IMR-90 (cell line): Measurements from ENCODE around the gene FBXL13. TPM values are rescaled to one million over a fixed set of nuclear protein-coding genes. Genes with fewer than 3 reads are reported as not detected.

Source experiments
- ATAC-seq: fragments of 200-7000 bp; cut with Tn5 transposase; 2 replicates; pipeline ENCODE4 v1.9.1; 2020; ENCODE audit warnings: low read depth, mild to moderate bottlenecking, moderate library complexity
- BruUV-seq: library from RNA; stranded (reverse); fragments of 400-500 nt; replicated peaks from 2 replicates; lab custom pipeline; 2021; lab: Mats Ljungman, UMichigan
- CTCF ChIA-PET: fragments of 300-600 bp; formaldehyde crosslinking; extraction: SDS; loops from one replicate; lab custom pipeline; 2021; ENCODE audit warnings: antibody characterized with exemption; lab: Yijun Ruan, JAX
- POLR2A ChIA-PET: fragments of 300-600 bp; sonication (Branson Sonifier 250); formaldehyde crosslinking; loops from one replicate; lab custom pipeline; 2022; ENCODE audit warnings: antibody characterized with exemption; ENCODE audit not compliant: unreplicated experiment; lab: Charles Lee
- DNase-seq: peaks from one replicate; pipeline ENCODE4 v3.0.0; 2013
- H2AFZ ChIP-seq: replicated peaks from 2 replicates; pipeline ENCODE3; 2013; ENCODE audit warnings: low read length, mild to moderate bottlenecking; ENCODE audit not compliant: poor library complexity
- H2AK5ac ChIP-seq: 2 replicates; pipeline ENCODE4 v1.6.1; 2013; ENCODE audit warnings: low read depth, low read length, inconsistent platforms
- H2AK9ac ChIP-seq: replicated peaks from 2 replicates; pipeline ENCODE3; 2013; ENCODE audit warnings: mild to moderate bottlenecking, low read depth, low read length, moderate library complexity; ENCODE audit not compliant: poor library complexity
- H2BK120ac ChIP-seq: 2 replicates; pipeline ENCODE4 v1.6.1; 2013; ENCODE audit warnings: low read depth, low read length, inconsistent platforms
- H2BK15ac ChIP-seq: 3 replicates; pipeline ENCODE4 v1.6.1; 2013; ENCODE audit warnings: low read depth, low read length, inconsistent platforms
- H2BK20ac ChIP-seq: 2 replicates; pipeline ENCODE4 v1.6.1; 2013; ENCODE audit warnings: low read depth, mild to moderate bottlenecking, inconsistent platforms, low read length, moderate library complexity
- H2BK5ac ChIP-seq: 2 replicates; pipeline ENCODE4 v1.6.1; 2013; ENCODE audit warnings: mild to moderate bottlenecking, low read depth, low read length, inconsistent platforms; ENCODE audit not compliant: poor library complexity, severe bottlenecking
- H3K14ac ChIP-seq: replicated peaks from 2 replicates; pipeline ENCODE4 v1.6.1; 2013; ENCODE audit warnings: low read depth, low read length, inconsistent platforms
- H3K18ac ChIP-seq: 2 replicates; pipeline ENCODE4 v1.6.1; 2013; ENCODE audit warnings: low read depth, low read length, control low read depth
- H3K23ac ChIP-seq: 2 replicates; pipeline ENCODE4 v1.6.1; 2013; ENCODE audit warnings: low read depth, low read length, inconsistent platforms
- H3K27ac ChIP-seq: 2 replicates; pipeline ENCODE4 v1.5.1; 2013; ENCODE audit warnings: mild to moderate bottlenecking, control low read depth, low read length; ENCODE audit not compliant: insufficient read depth
- H3K27me3 ChIP-seq: 2 replicates; pipeline ENCODE4 v1.6.1; 2013; ENCODE audit warnings: low read length; ENCODE audit not compliant: control insufficient read depth, insufficient read depth
- H3K36me3 ChIP-seq: 2 replicates; pipeline ENCODE4 v1.6.1; 2013; ENCODE audit warnings: low read length, mixed read lengths; ENCODE audit not compliant: control insufficient read depth, insufficient read depth
- H3K4ac ChIP-seq: 2 replicates; pipeline ENCODE4 v1.6.1; 2013; ENCODE audit warnings: low read depth, low read length, inconsistent platforms
- H3K4me1 ChIP-seq: 2 replicates; pipeline ENCODE4 v1.6.1; 2013; ENCODE audit warnings: low read length, mixed read lengths; ENCODE audit not compliant: control insufficient read depth, insufficient read depth
- H3K4me2 ChIP-seq: 2 replicates; pipeline ENCODE4 v1.6.1; 2013; ENCODE audit warnings: low read depth, mild to moderate bottlenecking, control low read depth, low read length, moderate library complexity
- H3K4me3 ChIP-seq: 2 replicates; pipeline ENCODE4 v1.5.1; 2013; ENCODE audit warnings: low read depth, mild to moderate bottlenecking, control low read depth, low read length, moderate library complexity; ENCODE audit not compliant: insufficient read depth
- H3K56ac ChIP-seq: 2 replicates; pipeline ENCODE4 v1.6.1; 2013; ENCODE audit warnings: low read length, inconsistent platforms; ENCODE audit not compliant: insufficient read depth; ENCODE audit errors: extremely low read depth
- H3K79me1 ChIP-seq, 2 experiments: 2 replicates each; pipeline ENCODE4 v1.6.1; 2013; ENCODE audit warnings: low read length in 2 of 2, inconsistent platforms in 1 of 2, low read depth in 1 of 2
- H3K9ac ChIP-seq: 2 replicates; pipeline ENCODE4 v1.6.1; 2013; ENCODE audit warnings: low read depth, low read length, control low read depth
- H3K9me1 ChIP-seq: 2 replicates; pipeline ENCODE4 v1.6.1; 2013; ENCODE audit warnings: low read length, inconsistent platforms; ENCODE audit not compliant: insufficient read depth
- H3K9me3 ChIP-seq: 2 replicates; pipeline ENCODE4 v1.6.1; 2013; ENCODE audit warnings: low read length; ENCODE audit not compliant: control insufficient read depth, insufficient read depth
- H4K20me1 ChIP-seq: 2 replicates; pipeline ENCODE4 v1.6.1; 2013; ENCODE audit warnings: low read length, inconsistent platforms; ENCODE audit not compliant: insufficient read depth
- H4K5ac ChIP-seq: 2 replicates; pipeline ENCODE4 v1.6.1; 2013; ENCODE audit warnings: mild to moderate bottlenecking, low read depth, low read length, control low read depth
- H4K8ac ChIP-seq, 2 experiments: 2 replicates each; pipeline ENCODE4 v1.6.1; 2013; ENCODE audit warnings: low read depth in 2 of 2, low read length in 2 of 2, control low read depth in 1 of 2, inconsistent platforms in 1 of 2
- H4K91ac ChIP-seq: 2 replicates; pipeline ENCODE4 v1.6.1; 2013; ENCODE audit warnings: low read depth, low read length, inconsistent platforms; ENCODE audit not compliant: insufficient read depth
- BHLHE40 ChIP-seq: fragments of 150-350 bp; IDR thresholded peaks from 2 replicates; pipeline ENCODE4 v1.6.1; 2016; ENCODE audit warnings: mild to moderate bottlenecking, low read depth, low read length
- CEBPB ChIP-seq: IDR thresholded peaks from 2 replicates; pipeline ENCODE4 v1.6.1; 2012; ENCODE audit warnings: low read depth, low read length, improper control_type of control experiment
- CTCF ChIP-seq: conservative IDR thresholded peaks from 2 replicates; pipeline ENCODE4 v1.5.1; 2012; ENCODE audit warnings: mild to moderate bottlenecking, low read depth, low read length, improper control_type of control experiment
- MAFK ChIP-seq: IDR thresholded peaks from 2 replicates; pipeline ENCODE4 v1.6.1; 2012; ENCODE audit warnings: low read depth, low read length, improper control_type of control experiment
- MAZ ChIP-seq: IDR thresholded peaks from 2 replicates; pipeline ENCODE4 v1.6.1; 2012; ENCODE audit warnings: low read depth, mild to moderate bottlenecking, low read length, improper control_type of control experiment, moderate library complexity, borderline replicate concordance
- POLR2A ChIP-seq: IDR thresholded peaks from 2 replicates; pipeline ENCODE4 v1.6.1; 2012; ENCODE audit warnings: mild to moderate bottlenecking, low read depth, low read length
- RFX5 ChIP-seq: IDR thresholded peaks from 2 replicates; pipeline ENCODE4 v1.8.0; 2012; ENCODE audit warnings: low read depth, mild to moderate bottlenecking, low read length, moderate library complexity
- SMC3 ChIP-seq: fragments of 150-350 bp; IDR thresholded peaks from 2 replicates; pipeline ENCODE4 v1.6.1; 2016; ENCODE audit warnings: low read depth, mild to moderate bottlenecking, antibody characterized with exemption, low read length, moderate library complexity
- WGBS, 2 experiments: methylation state at CpG; one replicate each; pipeline versions ENCODE4 v1.1.5 to v1.1.7; 2013; ENCODE audit warnings: missing lambda C conversion rate in 2 of 2; ENCODE audit not compliant: insufficient read length in 1 of 2; ENCODE audit errors: extremely low coverage in 2 of 2; 5-methylcytosine and 5-hydroxymethylcytosine counted together
- dilution Hi-C: fragments of 300-500 bp; cut with HindIII; formaldehyde crosslinking; loops from one replicate; pipeline ENCODE4 v1.14.3; 2018; ENCODE audit warnings: low sequenced_read_pairs; ENCODE audit not compliant: unreplicated experiment
- in situ Hi-C: fragments of 300-500 bp; cut with MboI; formaldehyde crosslinking; loops from 3 replicates; pipeline ENCODE4 v1.14.3; 2019; ENCODE audit warnings: low sequenced_read_pairs, inconsistent platforms, mixed read lengths
- intact Hi-C: fragments of 100-400 bp; cut with micrococcal nuclease; formaldehyde crosslinking; loops from 2 replicates; pipeline ENCODE4 v1.10.0; 2022
- polyA plus RNA-seq, 3 experiments: library from polyadenylated mRNA; depleted of rRNA; stranded (reverse); fragments of >200 nt; gene quantifications; 2 replicates each; pipeline ENCODE4 v1.2.3, GENCODE V29; 2012; ENCODE audit warnings: low replicate concordance in 1 of 3
- total RNA-seq: library from RNA; depleted of rRNA; stranded (reverse); fragments of >200 nt; gene quantifications from 2 replicates; pipeline ENCODE4 v1.2.3, GENCODE V29; 2012
- TF ChIP-seq, protein P1 (sequence below): fragments of 150-350 bp; IDR thresholded peaks from 2 replicates; pipeline ENCODE4 v1.6.1; 2017; ENCODE audit warnings: mild to moderate bottlenecking, antibody characterized with exemption, low read length, low read depth

The FBXL13 gene
- total and polyA plus RNA-seq, 2 of the 4 experiments (the other 2 are of a cell fraction) = 0.24 to 0.36 TPM

- H3K9me1 ChIP-seq = no peaks in the 10 kb centered on the region
- DNase-seq (no peak), ATAC-seq (no peak)
- peak overlapping the region; percentile 28; the same call in 1 of the 2 replicates for H2AK5ac ChIP-seq
- H3K4ac ChIP-seq = no peak overlapping the region; the same call in 1 of the 2 replicates
- no peak overlapping the region for H3K4me3 ChIP-seq
- no peaks in the 10 kb centered on the region for H3K27me3 ChIP-seq
- TF ChIP-seq BHLHE40 = no peak
- TF ChIP-seq POLR2A = no peak
- TF ChIP-seq MAZ = no peak
- no peak for TF ChIP-seq SMC3
- no peak for TF ChIP-seq CTCF
- TF ChIP-seq CEBPB = no peak
- no peak for TF ChIP-seq RFX5
- TF ChIP-seq, protein P1, sequence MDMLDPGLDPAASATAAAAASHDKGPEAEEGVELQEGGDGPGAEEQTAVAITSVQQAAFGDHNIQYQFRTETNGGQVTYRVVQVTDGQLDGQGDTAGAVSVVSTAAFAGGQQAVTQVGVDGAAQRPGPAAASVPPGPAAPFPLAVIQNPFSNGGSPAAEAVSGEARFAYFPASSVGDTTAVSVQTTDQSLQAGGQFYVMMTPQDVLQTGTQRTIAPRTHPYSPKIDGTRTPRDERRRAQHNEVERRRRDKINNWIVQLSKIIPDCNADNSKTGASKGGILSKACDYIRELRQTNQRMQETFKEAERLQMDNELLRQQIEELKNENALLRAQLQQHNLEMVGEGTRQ = no peak
- no peak for TF ChIP-seq MAFK
- no peak overlapping the region for H3K14ac ChIP-seq
- H4K91ac ChIP-seq = no peak overlapping the region
- ChIA-PET CTCF (no interaction called here), POLR2A (no interaction called here)
- H3K23ac ChIP-seq = no peak overlapping the region
- H4K20me1 ChIP-seq = no peaks in the 10 kb centered on the region
- no peak overlapping the region for H3K4me2 ChIP-seq
- WGBS, 2 experiments = 96% methylated on average over 11 of the region's 15 CpGs; no CpG with 5 or more reads in 1 of the 2 experiments
- no peak overlapping the region for H2AK9ac ChIP-seq
- dilution Hi-C loops (no loop called here), intact Hi-C loops (no loop called here), in situ Hi-C loops (no loop called here)
- H3K27ac ChIP-seq = no peak overlapping the region
- no peaks in the 10 kb centered on the region; the same call in 1 of the 2 replicates for H3K4me1 ChIP-seq
- no peak overlapping the region; the same call in 1 of the 3 replicates for H2BK15ac ChIP-seq
- H3K36me3 ChIP-seq = no peaks in the 10 kb centered on the region
- H2BK5ac ChIP-seq = no peak overlapping the region
- H2BK120ac ChIP-seq = no peak overlapping the region
- no peak overlapping the region for H3K18ac ChIP-seq
- H3K56ac ChIP-seq = no peak overlapping the region
- no peak overlapping the region for H3K9ac ChIP-seq
- peaks cover 2% of the 10 kb centered on the region; the same call in 1 of the 2 replicates for H3K9me3 ChIP-seq
- H3K79me1 ChIP-seq = no peaks in the 10 kb centered on the region
- no peak overlapping the region for H2AFZ ChIP-seq
- H2BK20ac ChIP-seq = no peak overlapping the region
- no peak overlapping the region for H4K5ac ChIP-seq
- H4K8ac ChIP-seq = no peak overlapping the region; a peak in 1 of 4 replicates
- no TSS peak for BruUV-seq
These were observed 100.0 kb downstream of the FBXL13 start for GRCh38 chr7:102974366-102975236.
